HAP-1 (cell line): ENCODE measurements around the gene GDF2.
A peak's percentile ranks its signal among the peaks of the same experiment; 100 is the strongest.

ENCODE experiments used
- DNase-seq, 2 experiments: peaks; one replicate each; pipeline ENCODE4 v3.0.0-alpha.2; 2016 to 2020; ENCODE audit warnings: low spot score in 2 of 2
- H3K27me3 ChIP-seq: fragments of 250-450 bp; sonication (Bioruptor Pico); 2 replicates; pipeline ENCODE4 v1.5.1; 2020; ENCODE audit warnings: low read depth, mild to moderate bottlenecking, moderate library complexity
- H3K36me3 ChIP-seq: fragments of 250-450 bp; sonication (Bioruptor Pico); replicated peaks from 2 replicates; pipeline ENCODE4 v1.5.1; 2020; ENCODE audit warnings: mild to moderate bottlenecking
- H3K4me1 ChIP-seq: fragments of 250-450 bp; sonication (Bioruptor Pico); 2 replicates; pipeline ENCODE4 v1.5.1; 2020; ENCODE audit warnings: mild to moderate bottlenecking
- H3K4me3 ChIP-seq: fragments of 250-450 bp; sonication (Bioruptor Pico); 2 replicates; pipeline ENCODE4 v1.5.1; 2020; ENCODE audit warnings: mild to moderate bottlenecking, moderate library complexity
- H3K9me3 ChIP-seq: fragments of 250-450 bp; sonication (Bioruptor Pico); 2 replicates; pipeline ENCODE4 v1.5.1; 2020; ENCODE audit warnings: mild to moderate bottlenecking, moderate library complexity
- in situ Hi-C: fragments of 300-500 bp; cut with MboI; formaldehyde crosslinking; loops from 3 replicates; pipeline ENCODE4 v1.14.3; 2020; ENCODE audit warnings: low sequenced_read_pairs, inconsistent platforms, mixed read lengths

Gene GDF2

DNA sequence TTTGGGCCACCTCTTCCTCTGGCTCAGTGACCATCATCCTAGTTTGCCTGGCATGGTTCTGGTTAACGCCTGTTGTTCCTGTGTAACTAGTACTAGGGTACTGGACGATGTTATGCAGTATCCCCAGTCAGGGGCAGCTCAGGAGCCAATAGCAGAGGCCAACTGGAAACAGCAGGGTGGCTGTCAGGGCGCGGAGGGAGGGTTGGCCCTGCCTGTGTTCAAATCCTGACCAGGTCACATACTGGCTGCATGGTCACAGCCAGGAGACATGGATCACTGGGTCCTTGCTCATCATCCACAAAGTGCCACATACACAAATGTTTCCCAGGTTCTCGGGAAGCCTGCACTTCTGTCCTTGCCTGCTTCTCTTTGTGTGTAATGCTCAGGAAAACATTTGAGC, 13.7 kb downstream of the GDF2 start:
- no peak for DNase-seq
- H3K9me3 ChIP-seq = no peaks in the 10 kb centered on the region
- in situ Hi-C loops = no loop called here
- no peaks in the 10 kb centered on the region for H3K4me1 ChIP-seq
- no peaks in the 10 kb centered on the region for H3K36me3 ChIP-seq
- no peaks in the 10 kb centered on the region for H3K27me3 ChIP-seq
- H3K4me3 ChIP-seq = no peak overlapping the region

DNA sequence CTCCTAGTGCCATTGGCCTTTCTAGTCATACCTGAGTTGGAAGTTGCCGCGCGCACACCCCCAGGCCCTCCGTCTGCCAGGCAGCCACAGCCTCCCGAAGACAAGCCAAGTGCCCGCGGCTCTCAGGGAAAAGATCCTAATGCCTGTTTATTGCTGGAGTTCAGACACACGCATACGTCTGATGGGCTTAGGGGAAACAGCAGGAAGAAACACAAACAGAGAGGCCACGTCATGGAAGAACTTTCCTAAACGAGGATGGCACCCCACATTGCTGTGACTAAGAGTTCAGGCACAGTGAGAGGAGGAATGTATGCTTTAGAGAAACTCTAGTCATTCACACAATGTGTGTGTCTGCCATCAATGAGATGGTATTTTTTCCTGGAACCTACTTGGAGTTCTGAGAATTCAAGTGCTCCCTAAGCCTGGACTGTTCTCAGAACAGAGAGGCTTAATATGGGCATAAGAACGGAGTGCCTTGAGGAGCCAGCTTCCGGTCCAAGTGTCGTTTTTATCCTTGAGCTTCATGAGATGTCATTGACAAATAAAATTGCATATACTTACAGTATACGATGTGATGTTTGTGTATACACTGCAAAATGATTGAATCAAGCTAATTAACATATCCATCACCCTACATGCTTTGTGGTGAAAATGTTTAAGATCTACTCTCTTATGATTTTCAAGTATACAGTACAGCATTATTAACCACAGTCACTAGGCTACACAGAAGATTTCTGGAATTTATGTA, 14.3 kb downstream of the GDF2 start:
- Histone ChIP-seq H3K9me3 (no peaks in the 10 kb centered on the region), H3K27me3 (no peaks in the 10 kb centered on the region), H3K4me1 (no peaks in the 10 kb centered on the region), H3K4me3 (no peak overlapping the region), H3K36me3 (no peaks in the 10 kb centered on the region)
- in situ Hi-C loops = no loop called here
- no peak for DNase-seq

DNA sequence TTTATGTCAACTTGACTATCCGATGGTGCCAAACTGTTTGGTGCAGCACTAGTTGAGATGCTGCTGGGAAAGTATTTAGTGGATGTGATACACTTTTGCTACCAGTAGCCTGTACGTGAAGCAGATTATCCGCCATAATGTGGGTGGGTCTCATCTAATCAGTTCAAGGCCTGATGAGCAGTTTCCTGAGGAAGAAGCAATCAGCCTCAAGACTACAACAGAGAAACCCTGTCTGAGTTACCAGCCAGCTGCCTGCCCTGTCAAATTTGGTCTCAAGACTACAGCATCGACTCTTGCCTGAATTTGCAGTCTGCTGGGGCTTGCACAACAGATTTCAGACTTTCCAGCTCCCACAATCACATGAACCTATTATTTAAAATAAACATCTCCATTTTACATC, 15.1 kb downstream of the GDF2 start:
- Histone ChIP-seq H3K4me3 (no peak overlapping the region), H3K4me1 (no peaks in the 10 kb centered on the region), H3K27me3 (no peaks in the 10 kb centered on the region), H3K9me3 (no peaks in the 10 kb centered on the region), H3K36me3 (no peaks in the 10 kb centered on the region)
- no peak for DNase-seq
- in situ Hi-C loops = no loop called here

DNA sequence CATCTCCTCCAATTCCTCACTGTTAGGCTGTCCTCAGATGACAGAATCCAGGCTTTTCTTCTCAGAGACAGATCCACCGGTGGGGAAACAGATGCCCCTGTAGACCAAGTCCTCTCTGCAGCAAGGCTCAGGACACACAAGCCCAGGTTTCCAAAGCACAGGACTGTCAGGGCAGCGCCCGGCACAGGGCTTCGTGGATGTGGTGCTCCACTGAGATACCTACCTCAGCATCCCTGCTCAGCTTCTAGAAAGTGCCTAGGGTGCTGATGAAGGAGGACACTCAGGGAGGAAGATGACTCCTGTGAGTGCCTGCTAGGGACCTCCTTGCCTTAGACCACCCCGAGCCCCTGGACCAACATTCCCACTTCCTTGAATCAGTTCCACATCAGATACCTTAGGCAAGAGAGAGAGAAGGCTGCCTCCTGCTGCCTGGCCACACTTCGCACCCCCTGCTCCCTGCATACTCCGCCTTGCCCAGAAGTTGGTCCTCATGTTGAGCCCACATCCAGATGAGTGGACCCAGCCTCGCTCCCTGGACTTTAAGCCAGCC, 17.0 kb downstream of the GDF2 start:
- peaks cover 3% of the 10 kb centered on the region; the same call in 1 of the 2 replicates for H3K27me3 ChIP-seq
- no peaks in the 10 kb centered on the region for H3K36me3 ChIP-seq
- in situ Hi-C loops = no loop called here
- no peak overlapping the region for H3K4me3 ChIP-seq
- no peaks in the 10 kb centered on the region for H3K4me1 ChIP-seq
- no peak for DNase-seq
- H3K9me3 ChIP-seq = no peaks in the 10 kb centered on the region

DNA sequence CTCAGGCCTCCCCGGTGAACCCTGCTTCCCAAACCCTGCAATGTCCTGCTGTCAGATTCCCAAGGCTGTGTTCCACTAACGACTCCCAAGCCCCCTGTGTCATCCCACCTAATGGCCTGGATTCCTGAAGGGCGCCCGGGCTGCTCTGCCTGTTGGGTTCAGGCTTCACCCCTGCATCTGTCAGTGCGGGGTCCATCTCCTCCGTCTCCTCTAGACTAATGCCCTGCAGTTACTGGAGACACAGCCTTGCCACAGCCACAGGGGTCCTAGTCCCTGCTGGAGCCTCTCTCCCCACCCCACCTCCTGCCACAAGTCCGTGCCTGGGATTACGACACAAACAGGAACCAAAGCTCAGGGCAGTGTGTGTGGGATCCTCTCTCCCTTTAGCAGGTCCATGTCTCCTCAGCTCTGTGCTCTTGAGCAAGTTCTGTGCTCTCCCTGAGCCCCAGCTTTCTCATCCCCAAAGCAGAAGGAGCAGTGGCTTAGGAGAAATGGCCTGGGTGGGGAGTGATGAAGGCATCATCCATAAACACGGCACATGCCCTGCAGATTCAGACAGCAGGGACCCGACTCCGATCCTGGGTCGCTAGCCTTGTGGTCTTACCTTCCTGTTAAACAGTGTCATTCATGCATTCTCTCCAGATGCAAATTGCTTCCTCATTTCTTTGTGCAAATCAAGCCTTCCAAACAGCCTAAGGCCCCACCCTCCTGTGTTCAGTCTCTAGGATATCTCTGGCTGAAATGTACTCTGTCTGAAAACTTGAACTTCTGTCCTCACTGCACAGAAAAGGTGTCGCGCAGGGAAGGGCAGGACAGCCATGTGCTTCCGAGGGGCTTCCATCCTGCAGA, 17.7 kb downstream of the GDF2 start:
- Histone ChIP-seq H3K9me3 (no peaks in the 10 kb centered on the region), H3K4me1 (no peaks in the 10 kb centered on the region), H3K36me3 (no peaks in the 10 kb centered on the region), H3K27me3 (peaks cover 3% of the 10 kb centered on the region; the same call in 1 of the 2 replicates), H3K4me3 (no peak overlapping the region)
- no peak for DNase-seq
- in situ Hi-C loops = no loop called here

DNA sequence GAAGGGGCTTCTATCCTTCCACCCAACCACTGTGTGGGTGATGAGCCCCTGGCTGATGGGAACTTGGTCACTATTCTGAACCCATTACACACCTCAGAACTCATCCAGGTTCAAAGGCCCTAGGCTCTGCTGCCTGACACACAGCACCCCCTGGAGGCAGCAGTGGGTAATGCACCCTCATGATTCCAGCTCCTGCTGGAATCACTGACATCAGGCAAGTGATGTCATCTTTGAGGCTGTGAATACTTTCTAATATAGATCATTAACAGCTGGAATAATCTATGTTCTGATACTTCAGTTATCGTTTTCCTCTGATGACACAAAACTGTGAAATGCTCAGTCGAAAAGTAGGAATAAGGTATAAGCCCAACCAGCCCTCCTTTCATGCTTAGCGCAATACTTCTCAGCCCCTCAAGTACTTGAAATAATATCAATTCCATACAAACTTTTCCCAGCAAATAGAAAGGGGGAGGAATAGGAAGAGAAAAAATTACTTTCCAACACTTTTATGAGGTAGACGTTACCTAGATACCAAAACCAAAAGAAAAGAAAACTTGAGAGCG, 18.4 kb downstream of the GDF2 start:
- Histone ChIP-seq H3K9me3 (no peaks in the 10 kb centered on the region), H3K36me3 (no peaks in the 10 kb centered on the region), H3K4me3 (no peak overlapping the region), H3K27me3 (peaks cover 3% of the 10 kb centered on the region; the same call in 1 of the 2 replicates), H3K4me1 (no peaks in the 10 kb centered on the region)
- in situ Hi-C loops = no loop called here
- peak; percentile 20 to 80 for DNase-seq

DNA sequence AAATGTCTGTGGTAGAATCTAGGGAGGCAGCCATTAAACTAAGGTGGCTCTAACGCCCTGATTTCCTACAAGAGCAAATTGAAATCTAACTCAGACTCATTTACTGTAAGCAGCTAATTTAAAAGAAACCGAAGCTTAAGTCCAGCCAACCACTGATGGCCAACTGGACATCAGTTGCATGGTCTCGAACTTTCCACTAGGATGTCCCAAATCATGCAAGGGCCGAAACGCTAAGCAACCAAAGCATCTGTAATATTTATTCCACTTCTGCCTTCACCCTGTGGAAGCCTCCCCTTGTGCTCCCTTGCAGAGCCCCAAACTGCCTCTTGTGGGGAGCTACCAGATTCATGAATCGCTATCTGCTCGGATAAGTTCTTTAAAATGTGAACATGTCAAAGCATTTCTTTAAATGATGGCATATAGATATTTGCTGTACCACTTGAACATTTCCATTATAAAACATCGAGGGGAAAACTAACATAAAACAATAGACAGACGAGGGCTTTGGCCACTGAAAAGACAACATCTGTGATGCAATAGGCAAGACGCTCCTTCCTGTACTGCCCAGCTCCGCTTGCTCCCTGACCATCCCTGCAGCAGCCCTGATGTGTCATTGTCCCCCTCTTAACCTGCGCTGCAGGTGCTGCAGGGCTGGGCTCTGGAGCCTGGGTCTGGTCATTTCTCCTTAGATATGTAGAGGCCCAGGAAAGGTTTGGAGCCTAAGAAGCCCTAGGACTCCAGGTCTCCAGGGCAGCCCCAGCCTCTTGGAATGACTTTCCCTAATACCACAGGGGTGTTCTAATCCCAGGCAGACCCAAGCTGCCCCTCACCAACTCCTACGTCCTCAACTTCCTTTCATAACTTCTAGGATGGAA, 23.0 kb downstream of the GDF2 start:
- DNase-seq = no peak
- no peak overlapping the region for H3K4me3 ChIP-seq
- H3K9me3 ChIP-seq = no peaks in the 10 kb centered on the region
- no peaks in the 10 kb centered on the region for H3K4me1 ChIP-seq
- peaks cover 3% of the 10 kb centered on the region; the same call in 1 of the 2 replicates for H3K27me3 ChIP-seq
- in situ Hi-C loops = no loop called here
- H3K36me3 ChIP-seq = no peaks in the 10 kb centered on the region

DNA sequence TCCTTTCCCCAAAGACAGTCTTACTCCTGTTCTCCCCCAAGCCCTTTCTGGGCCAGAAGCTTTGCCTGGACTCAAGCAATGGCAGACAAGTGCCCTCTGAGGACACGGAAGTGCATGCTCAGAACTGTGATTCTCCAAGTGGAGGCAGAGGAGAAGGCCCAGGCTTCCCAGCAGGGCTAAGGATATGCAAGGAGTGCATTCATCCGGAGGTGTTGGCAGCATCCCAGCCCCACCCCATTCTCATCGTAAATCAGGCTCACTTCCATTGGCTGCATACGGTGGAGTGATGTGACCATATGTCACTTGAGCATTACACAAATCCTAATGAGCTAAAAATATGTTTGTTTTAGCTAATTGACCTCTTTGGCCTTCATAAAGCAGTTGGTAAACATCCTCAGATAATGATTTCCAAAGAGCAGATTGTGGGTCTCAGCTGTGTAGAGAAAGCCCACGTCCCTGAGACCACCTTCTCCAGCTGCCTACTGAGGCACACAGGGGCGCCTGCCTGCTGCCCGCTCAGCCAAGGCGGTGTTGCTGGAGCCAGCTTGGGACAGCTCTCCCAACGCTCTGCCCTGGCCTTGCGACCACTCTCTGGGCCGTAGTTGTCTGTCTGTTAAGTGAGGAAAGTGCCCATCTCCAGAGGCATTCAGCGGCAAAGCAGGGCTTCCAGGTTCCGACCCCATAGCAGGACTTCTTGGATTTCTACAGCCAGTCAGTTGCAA, 24.5 kb downstream of the GDF2 start:
- Histone ChIP-seq H3K36me3 (no peaks in the 10 kb centered on the region), H3K9me3 (no peaks in the 10 kb centered on the region), H3K4me3 (no peak overlapping the region), H3K4me1 (no peaks in the 10 kb centered on the region), H3K27me3 (peaks cover 3% of the 10 kb centered on the region; the same call in 1 of the 2 replicates)
- in situ Hi-C loops = no loop called here
- no peak for DNase-seq

DNA sequence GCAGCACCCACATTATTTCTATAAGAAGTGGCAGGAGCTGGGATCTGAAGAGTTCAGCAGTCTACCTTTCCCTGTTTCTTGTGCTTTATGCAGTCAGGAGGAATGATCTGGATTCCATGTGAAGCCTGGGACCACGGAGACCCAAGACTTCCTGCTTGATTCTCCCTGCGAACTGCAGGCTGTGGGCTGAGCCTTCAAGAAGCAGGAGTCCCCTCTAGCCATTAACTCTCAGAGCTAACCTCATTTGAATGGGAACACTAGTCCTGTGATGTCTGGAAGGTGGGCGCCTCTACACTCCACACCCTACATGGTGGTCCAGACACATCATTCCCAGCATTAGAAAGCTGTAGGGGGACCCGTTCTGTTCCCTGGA, 25.0 kb downstream of the GDF2 start:
- Histone ChIP-seq H3K36me3 (no peaks in the 10 kb centered on the region), H3K9me3 (no peaks in the 10 kb centered on the region), H3K27me3 (peaks cover 3% of the 10 kb centered on the region; the same call in 1 of the 2 replicates), H3K4me1 (no peaks in the 10 kb centered on the region), H3K4me3 (no peak overlapping the region)
- DNase-seq = no peak
- in situ Hi-C loops = no loop called here

DNA sequence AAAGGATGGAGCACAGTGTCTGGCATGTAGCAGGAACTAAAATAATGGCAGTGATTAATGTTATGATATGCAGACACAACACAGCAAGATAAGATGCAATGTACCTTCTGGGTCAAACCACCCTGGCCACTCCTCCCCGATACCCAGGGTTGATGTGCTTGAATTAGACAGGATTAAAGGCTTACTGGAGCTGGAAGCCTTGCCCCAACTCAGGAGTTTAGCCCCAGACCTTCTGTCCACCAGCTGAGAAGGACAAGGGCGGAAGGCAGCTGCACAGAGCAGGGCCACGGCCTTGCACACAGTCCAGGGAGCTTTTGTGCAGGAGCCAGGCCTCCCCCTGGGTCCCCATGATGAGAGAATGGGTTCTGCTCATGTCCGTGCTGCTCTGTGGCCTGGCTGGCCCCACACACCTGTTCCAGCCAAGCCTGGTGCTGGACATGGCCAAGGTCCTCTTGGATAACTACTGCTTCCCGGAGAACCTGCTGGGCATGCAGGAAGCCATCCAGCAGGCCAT, 25.9 kb downstream of the GDF2 start, which contains the start of gene RBP3:
RBP3 (plus strand) TSS at position 226 of the 514 bp plus-strand sequence; CDS start at position 348, 122 bp downstream.
- Histone ChIP-seq H3K4me1 (no peaks in the 10 kb centered on the region), H3K4me3 (no peak within 1 kb of the TSS), H3K9me3 (no peaks in the 10 kb centered on the region), H3K36me3 (no peaks in the 10 kb centered on the region), H3K27me3 (no peaks in the 10 kb centered on the region)
- no peak for DNase-seq
- in situ Hi-C loops = no loop called here

DNA sequence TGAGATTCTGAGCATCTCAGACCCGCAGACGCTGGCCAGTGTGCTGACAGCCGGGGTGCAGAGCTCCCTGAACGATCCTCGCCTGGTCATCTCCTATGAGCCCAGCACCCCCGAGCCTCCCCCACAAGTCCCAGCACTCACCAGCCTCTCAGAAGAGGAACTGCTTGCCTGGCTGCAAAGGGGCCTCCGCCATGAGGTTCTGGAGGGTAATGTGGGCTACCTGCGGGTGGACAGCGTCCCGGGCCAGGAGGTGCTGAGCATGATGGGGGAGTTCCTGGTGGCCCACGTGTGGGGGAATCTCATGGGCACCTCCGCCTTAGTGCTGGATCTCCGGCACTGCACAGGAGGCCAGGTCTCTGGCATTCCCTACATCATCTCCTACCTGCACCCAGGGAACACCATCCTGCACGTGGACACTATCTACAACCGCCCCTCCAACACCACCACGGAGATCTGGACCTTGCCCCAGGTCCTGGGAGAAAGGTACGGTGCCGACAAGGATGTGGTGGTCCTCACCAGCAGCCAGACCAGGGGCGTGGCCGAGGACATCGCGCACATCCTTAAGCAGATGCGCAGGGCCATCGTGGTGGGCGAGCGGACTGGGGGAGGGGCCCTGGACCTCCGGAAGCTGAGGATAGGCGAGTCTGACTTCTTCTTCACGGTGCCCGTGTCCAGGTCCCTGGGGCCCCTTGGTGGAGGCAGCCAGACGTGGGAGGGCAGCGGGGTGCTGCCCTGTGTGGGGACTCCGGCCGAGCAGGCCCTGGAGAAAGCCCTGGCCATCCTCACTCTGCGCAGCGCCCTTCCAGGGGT, 26.6 kb downstream of the GDF2 start:
- Histone ChIP-seq H3K4me3 (no peak overlapping the region), H3K36me3 (no peaks in the 10 kb centered on the region), H3K27me3 (no peaks in the 10 kb centered on the region), H3K4me1 (no peaks in the 10 kb centered on the region), H3K9me3 (no peaks in the 10 kb centered on the region)
- no peak for DNase-seq
- in situ Hi-C loops = no loop called here

DNA sequence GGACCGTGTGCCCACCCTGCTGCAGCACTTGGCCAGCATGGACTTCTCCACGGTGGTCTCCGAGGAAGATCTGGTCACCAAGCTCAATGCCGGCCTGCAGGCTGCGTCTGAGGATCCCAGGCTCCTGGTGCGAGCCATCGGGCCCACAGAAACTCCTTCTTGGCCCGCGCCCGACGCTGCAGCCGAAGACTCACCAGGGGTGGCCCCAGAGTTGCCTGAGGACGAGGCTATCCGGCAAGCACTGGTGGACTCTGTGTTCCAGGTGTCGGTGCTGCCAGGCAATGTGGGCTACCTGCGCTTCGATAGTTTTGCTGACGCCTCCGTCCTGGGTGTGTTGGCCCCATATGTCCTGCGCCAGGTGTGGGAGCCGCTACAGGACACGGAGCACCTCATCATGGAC, 27.3 kb downstream of the GDF2 start:
- Histone ChIP-seq H3K36me3 (no peaks in the 10 kb centered on the region), H3K4me1 (no peaks in the 10 kb centered on the region), H3K27me3 (no peaks in the 10 kb centered on the region), H3K4me3 (no peak overlapping the region), H3K9me3 (no peaks in the 10 kb centered on the region)
- in situ Hi-C loops = no loop called here
- no peak for DNase-seq
